DND-41 (cell line): Measurements from ENCODE around the gene TTC8.
"Not testable (repeated sequence)": the region's sequence is repeated elsewhere in the genome, so short reads cannot be mapped to it uniquely, and the experiment has no call there.

Source experiments
- ATAC-seq: fragments of 200-7000 bp; cut with Tn5 transposase; 3 replicates; pipeline ENCODE4 v1.9.1; 2021; ENCODE audit warnings: low read depth; ENCODE audit not compliant: insufficient read depth
- DNase-seq: peaks from one replicate; pipeline ENCODE4 v3.0.0-alpha.2; 2020
- H2AFZ ChIP-seq: 2 replicates; pipeline ENCODE4 v1.6.0; 2012; ENCODE audit warnings: low read depth, low read length
- H3K27ac ChIP-seq: 2 replicates; pipeline ENCODE4 v1.5.1; 2012; ENCODE audit warnings: low read length, inconsistent platforms
- H3K27me3 ChIP-seq: fragments of 200-600 bp; sonication (generic); 2 replicates; pipeline ENCODE4 v1.6.0; 2012; ENCODE audit warnings: low read length, mild to moderate bottlenecking, inconsistent platforms; ENCODE audit not compliant: insufficient read depth, poor library complexity
- H3K36me3 ChIP-seq: 2 replicates; pipeline ENCODE4 v1.5.1; 2012; ENCODE audit warnings: low read length, inconsistent platforms; ENCODE audit not compliant: insufficient read depth
- H3K4me1 ChIP-seq: 2 replicates; pipeline ENCODE4 v1.5.1; 2012; ENCODE audit warnings: mild to moderate bottlenecking, low read length; ENCODE audit not compliant: insufficient read depth
- H3K4me2 ChIP-seq: 2 replicates; pipeline ENCODE4 v1.6.0; 2012; ENCODE audit warnings: mild to moderate bottlenecking, moderate library complexity, low read length, inconsistent platforms; ENCODE audit not compliant: insufficient read depth
- H3K4me3 ChIP-seq, 2 experiments: fragments of 200-600 bp in 1 of 2; shearing (Covaris generic) in 1 of 2; 2 replicates each; pipeline ENCODE4 v1.5.1; 2012 to 2016; ENCODE audit warnings: inconsistent platforms in 2 of 2, low read length in 2 of 2, mild to moderate bottlenecking in 2 of 2, low read depth in 1 of 2, moderate library complexity in 1 of 2
- H3K79me2 ChIP-seq: 2 replicates; pipeline ENCODE4 v1.6.0; 2012; ENCODE audit warnings: low read length, inconsistent platforms; ENCODE audit not compliant: insufficient read depth
- H3K9ac ChIP-seq: 2 replicates; pipeline ENCODE4 v1.6.0; 2012; ENCODE audit warnings: low read depth, mild to moderate bottlenecking, inconsistent platforms, low read length, moderate library complexity
- H3K9me3 ChIP-seq: 2 replicates; pipeline ENCODE4 v1.5.1; 2012; ENCODE audit warnings: low read length, moderate library complexity, mild to moderate bottlenecking, inconsistent platforms; ENCODE audit not compliant: insufficient read depth, severe bottlenecking
- H4K20me1 ChIP-seq: 2 replicates; pipeline ENCODE4 v1.6.0; 2012; ENCODE audit warnings: low read length; ENCODE audit not compliant: insufficient read depth
- CTCF ChIP-seq: IDR thresholded peaks from 2 replicates; pipeline ENCODE4 v1.5.1; 2012; ENCODE audit warnings: borderline replicate concordance, low read length, moderate library complexity, mild to moderate bottlenecking; ENCODE audit not compliant: poor library complexity, severe bottlenecking; ENCODE audit errors: extremely low read depth
- EZH2 ChIP-seq: IDR thresholded peaks from 3 replicates; pipeline ENCODE4 v1.6.1; 2012; ENCODE audit warnings: borderline replicate concordance, low read depth, mild to moderate bottlenecking, moderate library complexity, low read length, inconsistent platforms; ENCODE audit not compliant: severe bottlenecking

Gene TTC8

GRCh38 chr14:88852632-88853031, 28.2 kb downstream of the TTC8 start:
- Histone ChIP-seq H3K9me3 (no peaks in the 10 kb centered on the region), H3K27ac (no peak overlapping the region), H3K27me3 (no peaks in the 10 kb centered on the region), H3K4me1 (no peaks in the 10 kb centered on the region), H2AFZ (no peak overlapping the region), H3K4me2 (no peak overlapping the region), H3K79me2 (no peaks in the 10 kb centered on the region), H3K36me3 (no peaks in the 10 kb centered on the region), H4K20me1 (no peaks in the 10 kb centered on the region), H3K9ac (no peak overlapping the region), H3K4me3 (no peak overlapping the region)
- DNase-seq = no peak
- ATAC-seq = no peak
- TF ChIP-seq CTCF (no peak), EZH2 (no peak)

GRCh38 chr14:88853129-88853528, 28.7 kb downstream of the TTC8 start:
- H3K79me2 ChIP-seq = no peaks in the 10 kb centered on the region
- no peaks in the 10 kb centered on the region for H3K27me3 ChIP-seq
- no peaks in the 10 kb centered on the region for H3K9me3 ChIP-seq
- H3K4me1 ChIP-seq = no peaks in the 10 kb centered on the region
- DNase-seq = no peak
- no peaks in the 10 kb centered on the region for H4K20me1 ChIP-seq
- ATAC-seq = no peak
- no peak overlapping the region for H2AFZ ChIP-seq
- H3K9ac ChIP-seq = no peak overlapping the region
- no peak overlapping the region for H3K27ac ChIP-seq
- H3K4me3 ChIP-seq = no peak overlapping the region
- H3K36me3 ChIP-seq = no peaks in the 10 kb centered on the region
- TF ChIP-seq EZH2 = no peak
- no peak overlapping the region for H3K4me2 ChIP-seq

GRCh38 chr14:88856786-88857366, 32.4 kb downstream of the TTC8 start:
- Histone ChIP-seq H2AFZ (no peak overlapping the region), H4K20me1 (no peaks in the 10 kb centered on the region), H3K4me3 (no peak overlapping the region), H3K9me3 (no peaks in the 10 kb centered on the region), H3K4me2 (no peak overlapping the region), H3K27me3 (no peaks in the 10 kb centered on the region), H3K79me2 (no peaks in the 10 kb centered on the region), H3K4me1 (no peaks in the 10 kb centered on the region), H3K27ac (no peak overlapping the region), H3K9ac (no peak overlapping the region), H3K36me3 (no peaks in the 10 kb centered on the region)
- TF ChIP-seq CTCF (no peak), EZH2 (no peak)
- no peak for ATAC-seq
- DNase-seq = no peak

GRCh38 chr14:88857861-88858260, 33.4 kb downstream of the TTC8 start:
- not testable (repeated sequence) for H3K4me2 ChIP-seq, H3K36me3 ChIP-seq, H3K27ac ChIP-seq, H3K27me3 ChIP-seq, DNase-seq, H3K9me3 ChIP-seq, H3K4me1 ChIP-seq, H3K4me3 ChIP-seq, H2AFZ ChIP-seq, ATAC-seq, H4K20me1 ChIP-seq, H3K79me2 ChIP-seq, H3K9ac ChIP-seq

GRCh38 chr14:88859118-88859517, 34.7 kb downstream of the TTC8 start:
- H3K9ac ChIP-seq, H3K79me2 ChIP-seq, H3K4me1 ChIP-seq, H3K27ac ChIP-seq, H3K36me3 ChIP-seq, ATAC-seq, H3K9me3 ChIP-seq, H3K4me2 ChIP-seq, H3K27me3 ChIP-seq, H4K20me1 ChIP-seq, H2AFZ ChIP-seq, DNase-seq, H3K4me3 ChIP-seq: not testable (repeated sequence)
